K562 treated with DMSO at 1 percent for 24 hours (cell line): ENCODE results near the gene CFAP107. TPM values are rescaled to one million over a fixed set of nuclear protein-coding genes. Genes with fewer than 3 reads are reported as not detected.

Source experiments
- total RNA-seq: library from RNA; unstranded; fragments of 300-600 nt; gene quantifications from 2 replicates; pipeline ENCODE4 v1.2.3, GENCODE V29; 2022; ENCODE audit warnings: low read depth; ENCODE audit not compliant: insufficient read depth

Gene CFAP107, protein sequence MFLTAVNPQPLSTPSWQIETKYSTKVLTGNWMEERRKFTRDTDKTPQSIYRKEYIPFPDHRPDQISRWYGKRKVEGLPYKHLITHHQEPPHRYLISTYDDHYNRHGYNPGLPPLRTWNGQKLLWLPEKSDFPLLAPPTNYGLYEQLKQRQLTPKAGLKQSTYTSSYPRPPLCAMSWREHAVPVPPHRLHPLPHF
- not detected in 2 replicates for total RNA-seq

DNA sequence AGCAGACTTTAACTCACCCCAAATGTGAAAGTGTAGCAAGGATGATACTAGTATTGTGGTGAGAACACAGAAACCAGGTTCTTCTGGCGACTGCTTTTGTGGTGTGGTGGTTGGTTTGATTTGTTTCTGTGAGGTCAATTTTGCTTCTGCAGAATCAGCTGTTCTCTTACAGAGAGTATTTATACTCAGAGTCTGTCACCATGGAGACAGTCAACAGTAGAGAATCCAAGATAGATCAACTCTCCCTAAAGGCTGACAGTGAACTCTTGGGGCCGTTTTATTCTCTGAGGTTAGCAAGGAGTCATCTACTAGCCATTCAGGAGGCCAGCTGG is at the start of gene CFAP107:
TSS of gene CFAP107 (plus strand) at position 209 of the 332 bp plus-strand sequence. CDS start 231 bp downstream, outside the sequence.

DNA sequence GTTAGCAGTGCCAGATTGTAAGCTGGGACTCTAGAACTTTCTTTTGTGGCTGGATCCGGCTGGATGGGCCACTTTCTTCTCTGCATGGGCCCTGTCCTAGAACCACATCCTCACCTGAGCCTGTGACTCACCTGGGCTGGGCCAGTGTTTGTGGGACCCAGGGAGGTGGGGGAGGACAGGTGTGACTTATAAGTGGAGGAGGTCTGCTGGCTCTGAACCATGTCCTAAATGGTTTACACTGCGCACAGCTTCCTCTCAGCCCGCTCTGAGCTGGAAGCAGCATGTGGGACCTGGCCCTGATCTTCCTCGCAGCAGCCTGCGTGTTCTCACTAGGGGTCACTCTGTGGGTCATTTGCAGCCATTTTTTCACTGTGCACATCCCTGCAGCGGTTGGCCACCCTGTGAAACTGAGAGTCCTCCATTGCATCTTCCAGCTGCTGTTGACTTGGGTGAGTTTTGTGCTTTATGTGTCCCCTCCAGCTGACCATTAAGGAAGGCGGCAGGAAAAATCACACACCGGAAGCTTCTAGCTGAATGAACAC is 30.0 kb upstream of the CFAP107 start, which contains the start of gene AADACL3:
TSS of gene AADACL3 (plus strand) at position 215 of the 542 bp plus-strand sequence. CDS start at position 282, 67 bp downstream.

DNA sequence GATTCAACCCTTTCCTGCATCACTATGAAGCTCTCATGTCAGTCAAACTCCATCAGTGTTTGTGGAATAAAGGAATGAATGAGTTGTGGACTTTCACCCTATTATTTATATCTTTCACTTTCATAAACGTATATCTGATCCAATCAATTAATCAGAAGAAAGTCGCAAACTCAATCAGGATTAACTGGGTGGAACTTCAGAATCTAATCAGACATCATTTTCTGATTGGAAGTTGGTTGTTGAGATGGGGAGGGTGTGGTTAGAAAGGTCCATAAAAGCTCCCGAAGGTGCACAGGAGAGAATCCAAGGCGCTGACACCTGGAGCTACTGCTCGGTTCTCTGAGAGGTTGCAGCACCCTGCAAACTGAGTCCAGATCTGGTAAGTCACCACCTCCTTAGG is 27.4 kb downstream of the CFAP107 start, which contains the start of gene PRAMEF12:
TSS of gene PRAMEF12 (plus strand) at position 301 of the 400 bp plus-strand sequence. CDS start 1,130 bp downstream, outside the sequence.

DNA sequence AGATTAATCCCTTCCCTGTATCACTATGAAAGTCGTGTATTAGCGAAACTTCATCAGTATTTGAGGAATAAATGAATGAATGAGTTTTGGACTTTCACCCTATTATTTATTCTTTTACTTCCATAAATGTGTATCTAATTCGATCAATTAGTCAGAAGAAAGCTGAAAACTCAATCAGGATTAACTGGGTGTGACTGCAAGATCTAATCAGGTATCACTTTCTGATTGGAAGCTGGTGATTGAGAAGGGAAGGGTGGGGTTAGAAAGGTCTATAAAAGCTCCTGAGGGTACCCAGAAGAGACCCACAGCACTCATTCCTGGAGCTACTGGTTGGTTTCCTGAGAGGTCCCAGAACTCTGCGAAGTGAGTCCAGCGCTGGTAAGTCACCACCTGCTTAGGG is 45.1 kb downstream of the CFAP107 start, which contains the start of gene PRAMEF1:
TSS of gene PRAMEF1 (plus strand) at position 301 of the 400 bp plus-strand sequence. CDS start 1,831 bp downstream, outside the sequence.

Other genes with a start within 250 kb of the CFAP107 start
- 34.4 and 35.6 TPM in 2 replicates for gene DHRS3, start 128.0 kb upstream of the CFAP107 start, total RNA-seq
- not detected in 2 replicates for gene AADACL4, start 102.1 kb upstream of the CFAP107 start, total RNA-seq
- not detected in 2 replicates for gene AADACL3, start 30.1 kb upstream of the CFAP107 start, total RNA-seq
- not detected in 2 replicates for gene PRAMEF12, start 27.5 kb downstream of the CFAP107 start, total RNA-seq
- gene PRAMEF1, start 45.2 kb downstream of the CFAP107 start, total RNA-seq: not detected in 2 replicates
- gene PRAMEF11, start 85.2 kb downstream of the CFAP107 start, total RNA-seq: not detected in 2 replicates
- not detected in 2 replicates for gene HNRNPCL1, start 102.5 kb downstream of the CFAP107 start, total RNA-seq
- not detected in 2 replicates for gene PRAMEF2, start 110.9 kb downstream of the CFAP107 start, total RNA-seq
- not detected in 2 replicates for gene PRAMEF4, start 140.0 kb downstream of the CFAP107 start, total RNA-seq
- not detected in 2 replicates for gene PRAMEF10, start 152.1 kb downstream of the CFAP107 start, total RNA-seq
- not detected in 2 replicates for gene PRAMEF7, start 170.4 kb downstream of the CFAP107 start, total RNA-seq
- not detected in 2 replicates for gene PRAMEF6, start 201.4 kb downstream of the CFAP107 start, total RNA-seq